Omental fat pad (tissue), 4 donors: ENCODE data around the gene SLC49A4. TPM values are rescaled to one million over a fixed set of nuclear protein-coding genes. Genes with fewer than 3 reads are reported as not detected.

Experiments used
- ATAC-seq: fragments of 150-250 bp; one replicate; pipeline ENCODE4 v1.9.1; 2016; ENCODE audit warnings: mild to moderate bottlenecking, moderate library complexity; ENCODE audit not compliant: low FRiP score
- DNase-seq: peaks from one replicate; pipeline ENCODE4 v3.0.0-alpha.2; 2019; ENCODE audit warnings: low spot score
- CTCF ChIP-seq, 3 donors: fragments of 450-650 bp; IDR thresholded peaks; one replicate each; pipeline ENCODE4 v1.5.1; 2016 to 2017; ENCODE audit warnings: antibody characterized with exemption in 3 of 3, mild to moderate bottlenecking in 3 of 3, moderate library complexity in 2 of 3
- total RNA-seq, 4 donors: library from RNA; depleted of rRNA; stranded (reverse); fragments of >200 nt; gene quantifications; one replicate each; pipeline ENCODE4 v1.1.0, GENCODE V29; 2016

Gene SLC49A4
- total RNA-seq, 4 donors from 2014 or later: 14.2 to 21.2 (median 19.7) TPM

- ATAC-seq: no peak
- no peak for TF ChIP-seq CTCF (IDR thresholded peaks at IDR 0.05)
- no peak for DNase-seq
These were observed 95.9 kb downstream of the SLC49A4 start for GRCh38 chr3:122890720-122891220.

- DNase-seq (no peak), ATAC-seq (no peak)
- TF ChIP-seq CTCF (IDR thresholded peaks at IDR 0.05): no peak
These were observed 97.5 kb downstream of the SLC49A4 start for GRCh38 chr3:122892118-122892960.

- no peak for ATAC-seq
- no peak for TF ChIP-seq CTCF (IDR thresholded peaks at IDR 0.05)
- no peak for DNase-seq
These were observed 98.4 kb downstream of the SLC49A4 start for GRCh38 chr3:122893282-122893681.

GRCh38 chr3:122893754-122894668, 99.1 kb downstream of the SLC49A4 start:
- DNase-seq (no peak), ATAC-seq (no peak)
- TF ChIP-seq CTCF (IDR thresholded peaks at IDR 0.05): no peak

GRCh38 chr3:122898298-122898697, 103.4 kb downstream of the SLC49A4 start:
- DNase-seq (no peak), ATAC-seq (no peak)
- TF ChIP-seq CTCF (IDR thresholded peaks at IDR 0.05): no peak

- no peak for TF ChIP-seq CTCF (IDR thresholded peaks at IDR 0.05)
- DNase-seq (no peak), ATAC-seq (no peak)
These were observed 107.5 kb downstream of the SLC49A4 start for GRCh38 chr3:122902326-122902725.
